AML-193 (cell line): ENCODE results near the gene CFAP410.
A peak's percentile ranks its signal among the peaks of the same experiment; 100 is the strongest.
"Not testable (repeated sequence)": the region's sequence is repeated elsewhere in the genome, so short reads cannot be mapped to it uniquely, and the experiment has no call there.

ENCODE experiments used
- DNase-seq, 2 experiments: peaks; one replicate each; lab custom pipeline; 2025; lab: John Stamatoyannopoulos, UW

The CFAP410 gene

GRCh38 chr21:44368711-44369446 lies 29.7 kb upstream of the CFAP410 start:
- DNase-seq, result no peak

DNA sequence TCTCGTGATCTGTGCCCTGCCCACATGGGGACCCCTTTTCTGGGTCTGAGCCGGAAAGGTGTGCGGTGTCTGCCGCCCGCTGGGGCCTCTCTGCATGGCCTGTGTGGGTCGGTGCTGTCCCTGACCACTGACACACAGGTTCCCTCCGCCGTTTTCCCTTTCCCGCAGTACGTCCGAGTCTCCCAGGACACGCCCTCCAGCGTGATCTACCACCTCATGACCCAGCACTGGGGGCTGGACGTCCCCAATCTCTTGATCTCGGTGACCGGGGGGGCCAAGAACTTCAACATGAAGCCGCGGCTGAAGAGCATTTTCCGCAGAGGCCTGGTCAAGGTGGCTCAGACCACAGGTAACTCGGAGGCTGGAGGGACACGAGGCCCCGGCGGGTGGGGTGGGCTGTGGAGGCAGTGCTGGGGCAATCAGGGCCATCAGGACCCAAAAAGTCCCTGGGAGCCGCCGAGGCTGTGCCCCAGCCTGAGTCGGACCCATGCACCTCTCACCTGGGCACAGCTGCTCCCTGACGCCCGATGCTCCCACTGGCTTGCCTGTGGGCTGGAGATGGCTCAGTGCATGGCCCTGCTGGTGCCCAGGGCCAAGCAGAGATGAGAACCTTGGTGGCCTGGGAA lies 27.5 kb upstream of the CFAP410 start:
- DNase-seq, result no peak

DNA sequence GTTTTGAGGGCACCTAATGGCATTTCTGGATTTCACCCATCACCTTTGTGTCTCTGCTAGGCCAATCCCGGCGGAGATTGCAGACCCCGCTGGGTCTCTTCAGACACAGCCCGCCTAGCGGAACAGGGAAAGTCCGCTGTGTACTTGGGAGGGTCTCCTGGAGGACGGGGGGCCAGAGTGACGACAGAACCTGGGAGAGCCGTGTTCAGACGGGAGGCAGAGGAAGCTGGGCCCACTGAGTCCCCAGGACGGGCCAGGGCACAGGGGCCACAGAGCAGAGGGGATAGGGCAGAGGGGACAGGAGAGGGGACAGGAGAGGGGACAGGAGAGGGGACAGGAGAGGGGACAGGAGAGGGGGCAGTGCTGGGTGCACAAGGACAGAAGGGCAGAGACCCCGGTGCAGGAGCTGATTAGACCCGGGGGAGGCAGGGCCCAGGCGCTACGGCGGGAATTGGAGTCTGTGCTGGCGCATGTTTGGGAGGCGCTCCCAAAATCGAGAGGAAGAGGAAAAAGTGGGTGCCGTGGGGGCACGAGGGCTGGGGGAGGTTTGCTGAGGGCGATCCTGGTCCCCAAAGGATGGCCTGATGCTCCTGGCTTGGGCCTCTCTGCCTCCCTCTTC lies 26.9 kb upstream of the CFAP410 start:
- no peak for DNase-seq

- DNase-seq, result no peak
Measured at GRCh38 chr21:44365251-44365966, 26.2 kb upstream of the CFAP410 start.

DNA sequence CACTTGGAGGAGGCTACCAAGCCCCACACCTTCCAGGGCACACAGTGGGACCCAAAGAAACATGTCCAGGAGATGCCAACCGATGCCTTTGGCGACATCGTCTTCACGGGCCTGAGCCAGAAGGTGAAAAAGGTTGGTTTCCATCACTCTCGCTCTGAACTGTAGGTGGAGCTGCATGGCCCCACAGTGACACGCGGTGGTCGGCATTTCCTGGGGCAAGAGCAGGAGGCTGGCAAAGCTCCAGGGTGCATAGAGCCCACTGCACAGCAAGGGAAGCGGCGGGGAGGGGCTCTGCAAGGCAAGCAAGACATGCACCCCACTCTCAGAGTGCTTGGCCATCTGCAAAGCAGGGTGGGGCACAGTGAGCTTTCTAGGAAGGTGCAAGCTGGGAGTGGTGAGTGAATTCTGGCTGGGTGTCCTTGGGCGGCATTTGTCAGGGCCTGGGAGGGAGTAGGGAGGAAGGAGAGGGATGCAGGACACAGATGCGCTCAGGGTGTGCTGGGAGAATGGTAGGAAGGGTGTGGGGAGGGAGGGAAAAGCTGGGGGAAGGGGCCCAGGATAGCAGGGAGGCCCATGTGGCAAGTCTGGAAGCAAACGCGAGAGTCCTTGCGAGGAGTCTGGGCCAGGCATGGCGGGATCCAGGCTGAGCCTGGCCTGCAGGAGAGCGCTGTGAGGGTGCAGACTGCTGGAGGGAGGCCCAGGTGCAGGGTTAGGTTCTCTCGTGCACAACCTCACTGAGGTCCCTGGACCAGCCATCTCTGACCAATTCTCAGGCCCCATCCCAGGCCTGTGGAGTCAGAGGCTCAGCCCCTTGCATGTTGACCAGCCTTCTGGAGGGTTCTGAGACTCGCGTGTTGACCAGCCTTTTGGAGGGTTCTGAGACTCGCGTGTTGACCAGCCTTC lies 25.2 kb upstream of the CFAP410 start:
- DNase-seq, result no peak

DNA sequence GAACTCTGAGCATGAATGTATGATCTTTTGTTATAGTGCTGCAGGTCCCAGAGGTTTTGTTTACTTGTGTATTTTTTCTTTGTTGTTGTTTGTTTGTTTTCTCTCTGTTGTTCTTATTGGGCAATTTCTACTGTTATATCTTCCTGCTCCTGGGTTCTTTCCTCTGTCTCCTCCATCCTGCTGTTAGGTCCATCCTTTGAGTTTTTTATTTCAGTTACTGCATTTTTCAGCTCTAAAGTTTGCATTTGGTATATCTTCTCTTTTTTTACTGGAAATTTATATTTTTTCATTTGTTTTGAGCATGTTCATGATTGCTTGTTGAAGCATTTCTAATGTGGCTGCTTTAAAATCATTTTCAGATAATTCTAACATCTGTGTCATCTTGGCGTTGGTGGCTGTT lies 24.1 kb upstream of the CFAP410 start:
- no peak for DNase-seq

DNA sequence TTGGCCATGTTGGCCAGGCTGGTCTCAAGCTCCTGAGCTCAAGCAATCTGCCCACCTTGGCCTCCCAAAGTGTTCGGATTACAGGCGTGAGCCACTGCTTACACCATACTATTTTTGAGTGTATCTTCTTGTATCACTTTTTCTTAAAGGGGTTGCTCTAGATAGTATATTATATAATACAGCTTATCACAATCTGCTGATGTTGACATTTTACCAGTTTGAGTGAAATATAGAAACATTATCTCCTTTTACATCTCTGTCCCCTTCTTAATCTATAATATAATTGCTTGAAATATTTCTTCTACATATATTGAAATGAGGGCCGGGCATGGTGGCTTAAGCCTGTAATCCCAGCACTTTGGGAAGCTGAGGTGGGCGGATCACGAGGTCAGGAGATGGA lies 22.7 kb upstream of the CFAP410 start:
- DNase-seq, result not testable (repeated sequence)

DNA sequence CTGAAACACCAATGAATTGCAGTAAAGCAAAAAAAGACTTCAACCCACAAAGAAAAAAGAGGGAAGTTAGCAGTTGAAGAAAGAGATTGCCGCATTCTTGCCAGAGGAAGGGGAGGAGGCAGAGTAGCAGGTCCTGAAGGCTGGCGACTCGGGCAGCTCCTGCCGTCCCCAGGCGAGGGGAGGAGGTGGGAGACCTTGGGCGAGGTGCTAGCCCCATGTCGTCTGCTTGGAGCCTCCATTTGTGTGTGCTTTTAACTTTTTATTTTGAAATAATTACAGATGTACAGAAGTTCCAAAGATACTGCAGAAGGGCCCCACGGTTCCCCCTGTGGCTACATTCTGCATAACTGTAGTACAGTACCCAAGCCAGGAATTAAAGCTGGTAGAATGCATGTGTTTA lies 21.0 kb upstream of the CFAP410 start:
- DNase-seq, result peak; percentile 86 to 91

DNA sequence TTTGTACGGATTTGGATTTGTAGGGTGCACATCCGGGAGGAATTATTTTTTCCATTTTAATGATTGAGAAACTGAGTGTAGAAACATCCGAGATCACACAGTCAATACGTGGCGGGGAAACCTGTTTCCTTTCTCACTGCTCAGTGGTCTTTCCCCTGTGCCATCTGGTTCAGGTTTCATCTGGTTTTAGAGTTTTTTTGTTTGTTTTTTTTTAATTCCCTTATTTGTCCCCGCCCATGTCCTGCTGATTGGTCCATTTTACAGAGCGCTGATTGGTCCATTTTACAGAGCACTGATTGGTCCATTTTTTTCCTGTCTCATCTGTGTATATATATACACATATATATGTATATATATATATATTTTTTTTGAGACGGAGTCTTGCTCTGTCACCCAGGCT lies 20.2 kb upstream of the CFAP410 start:
- no peak for DNase-seq

GRCh38 chr21:44357064-44357837 lies 18.1 kb upstream of the CFAP410 start:
- DNase-seq, result no peak

DNA sequence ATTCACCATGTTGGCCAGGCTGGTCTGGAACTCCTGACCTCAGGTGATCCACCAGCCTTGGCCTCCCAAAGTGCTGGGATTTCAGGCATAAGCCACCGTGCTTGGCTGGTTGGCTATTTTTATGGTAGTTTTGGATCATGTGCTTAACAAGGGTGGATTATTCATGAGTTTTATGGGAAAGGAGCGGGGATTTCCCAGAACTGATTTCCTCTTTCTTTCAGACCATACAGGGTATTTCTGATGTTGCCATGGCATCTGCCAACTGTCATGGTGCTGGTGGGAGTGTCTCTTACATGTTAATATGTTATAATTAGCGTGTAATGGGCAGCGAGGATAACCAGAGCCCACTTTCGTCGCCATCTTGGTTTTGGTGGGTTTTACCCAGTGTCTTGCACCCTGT lies 17.4 kb upstream of the CFAP410 start:
- no peak for DNase-seq

- no peak for DNase-seq
Measured at GRCh38 chr21:44356160-44356559, 17.0 kb upstream of the CFAP410 start.

GRCh38 chr21:44354775-44355771 lies 15.9 kb upstream of the CFAP410 start:
- peak; percentile 75 to 77 for DNase-seq

- DNase-seq, result peak; percentile 97 to 98
Measured at GRCh38 chr21:44354001-44354405, 14.8 kb upstream of the CFAP410 start.

- peak; percentile 93 to 95 for DNase-seq
Measured at GRCh38 chr21:44353191-44353970, 14.2 kb upstream of the CFAP410 start, which contains the start of gene TRPM2. TRPM2 (plus strand) TSS chr21:44353621; CDS start chr21:44353701, 80 bp downstream.

DNA sequence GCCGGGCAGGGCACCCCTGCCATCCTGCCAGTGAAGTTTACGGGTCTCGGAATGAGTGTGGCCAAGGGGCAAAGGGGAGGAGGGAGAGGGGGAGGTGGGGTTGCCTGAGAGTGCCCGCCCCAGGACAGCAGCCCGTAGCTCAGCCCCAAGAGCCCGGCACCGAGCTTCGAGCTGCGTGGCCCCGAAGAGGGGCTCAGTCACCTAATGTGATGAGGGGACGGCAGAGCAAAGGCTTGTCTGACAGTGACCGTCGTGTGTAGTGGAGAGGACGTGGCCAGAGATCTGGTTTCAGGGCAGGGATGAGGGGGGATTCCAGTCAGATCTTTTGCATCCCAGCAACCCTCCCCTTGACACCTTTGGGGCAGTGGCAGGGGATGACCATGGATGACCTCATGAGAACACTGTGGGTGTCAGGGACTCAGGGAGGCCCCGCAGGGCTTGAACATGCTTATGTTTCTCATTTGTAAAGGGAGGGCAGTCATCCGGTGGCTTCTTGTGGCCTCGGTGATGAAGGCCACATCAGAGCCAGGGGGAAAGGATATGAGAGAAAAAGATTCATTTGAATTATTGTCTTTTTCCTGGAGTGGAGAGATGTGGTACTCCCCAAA lies 13.2 kb upstream of the CFAP410 start:
- no peak for DNase-seq

- no peak for DNase-seq
Measured at GRCh38 chr21:44351535-44352252, 12.5 kb upstream of the CFAP410 start.
